Measurements from ENCODE around the gene CCL4.

DNA sequence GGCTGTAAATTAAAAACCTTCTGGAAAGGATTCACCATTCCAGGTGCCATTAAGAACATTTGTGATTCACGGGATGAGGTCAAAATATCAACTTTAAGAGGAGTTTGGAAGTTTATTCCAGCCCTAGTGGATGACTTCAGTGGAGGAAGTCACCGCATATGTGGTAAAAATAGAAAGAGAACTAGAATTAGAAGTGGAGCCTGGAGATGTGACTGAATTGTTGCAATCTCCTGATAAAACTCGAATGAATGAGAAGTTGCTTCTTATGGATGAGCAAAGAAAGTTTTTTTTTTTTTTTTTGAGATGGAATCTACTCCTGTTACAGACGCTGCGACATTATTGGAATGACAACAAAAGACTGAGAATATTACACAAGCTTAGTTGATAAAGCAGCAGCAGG, 26.7 kb downstream of the CCL4 start:
- TF ChIP-seq, protein P1, sequence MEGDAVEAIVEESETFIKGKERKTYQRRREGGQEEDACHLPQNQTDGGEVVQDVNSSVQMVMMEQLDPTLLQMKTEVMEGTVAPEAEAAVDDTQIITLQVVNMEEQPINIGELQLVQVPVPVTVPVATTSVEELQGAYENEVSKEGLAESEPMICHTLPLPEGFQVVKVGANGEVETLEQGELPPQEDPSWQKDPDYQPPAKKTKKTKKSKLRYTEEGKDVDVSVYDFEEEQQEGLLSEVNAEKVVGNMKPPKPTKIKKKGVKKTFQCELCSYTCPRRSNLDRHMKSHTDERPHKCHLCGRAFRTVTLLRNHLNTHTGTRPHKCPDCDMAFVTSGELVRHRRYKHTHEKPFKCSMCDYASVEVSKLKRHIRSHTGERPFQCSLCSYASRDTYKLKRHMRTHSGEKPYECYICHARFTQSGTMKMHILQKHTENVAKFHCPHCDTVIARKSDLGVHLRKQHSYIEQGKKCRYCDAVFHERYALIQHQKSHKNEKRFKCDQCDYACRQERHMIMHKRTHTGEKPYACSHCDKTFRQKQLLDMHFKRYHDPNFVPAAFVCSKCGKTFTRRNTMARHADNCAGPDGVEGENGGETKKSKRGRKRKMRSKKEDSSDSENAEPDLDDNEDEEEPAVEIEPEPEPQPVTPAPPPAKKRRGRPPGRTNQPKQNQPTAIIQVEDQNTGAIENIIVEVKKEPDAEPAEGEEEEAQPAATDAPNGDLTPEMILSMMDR (IDR thresholded peaks at IDR 0.05; ENCODE audit: low read depth, low read length, poor library complexity, severe bottlenecking) = no peak
- TF ChIP-seq EZH2phosphoT487 (IDR thresholded peaks at IDR 0.05; ENCODE audit: borderline replicate concordance, low read length) = no peak

All from DOHH2 (cell line).